ENCODE results near the gene FBXL13.

DNA sequence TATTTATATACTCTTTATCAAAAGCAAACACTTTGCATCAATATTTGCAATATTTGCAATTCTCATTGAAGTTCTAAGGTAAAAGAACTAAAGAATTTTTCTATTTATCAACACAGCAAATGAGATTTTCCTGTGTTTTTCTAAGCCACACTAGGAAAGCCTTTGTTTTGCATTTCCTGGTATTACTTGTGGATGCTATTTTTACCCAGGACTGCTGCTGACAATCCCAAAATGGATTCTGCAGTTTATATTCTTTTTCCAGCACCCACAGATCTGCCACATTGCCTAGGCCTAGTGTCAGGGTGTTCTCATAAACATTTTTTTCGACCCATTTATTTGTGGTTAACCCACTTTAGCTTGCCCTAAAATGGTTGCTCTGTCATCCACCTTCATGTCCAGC lies 135.9 kb downstream of the FBXL13 start:
- TF ChIP-seq, protein P1, sequence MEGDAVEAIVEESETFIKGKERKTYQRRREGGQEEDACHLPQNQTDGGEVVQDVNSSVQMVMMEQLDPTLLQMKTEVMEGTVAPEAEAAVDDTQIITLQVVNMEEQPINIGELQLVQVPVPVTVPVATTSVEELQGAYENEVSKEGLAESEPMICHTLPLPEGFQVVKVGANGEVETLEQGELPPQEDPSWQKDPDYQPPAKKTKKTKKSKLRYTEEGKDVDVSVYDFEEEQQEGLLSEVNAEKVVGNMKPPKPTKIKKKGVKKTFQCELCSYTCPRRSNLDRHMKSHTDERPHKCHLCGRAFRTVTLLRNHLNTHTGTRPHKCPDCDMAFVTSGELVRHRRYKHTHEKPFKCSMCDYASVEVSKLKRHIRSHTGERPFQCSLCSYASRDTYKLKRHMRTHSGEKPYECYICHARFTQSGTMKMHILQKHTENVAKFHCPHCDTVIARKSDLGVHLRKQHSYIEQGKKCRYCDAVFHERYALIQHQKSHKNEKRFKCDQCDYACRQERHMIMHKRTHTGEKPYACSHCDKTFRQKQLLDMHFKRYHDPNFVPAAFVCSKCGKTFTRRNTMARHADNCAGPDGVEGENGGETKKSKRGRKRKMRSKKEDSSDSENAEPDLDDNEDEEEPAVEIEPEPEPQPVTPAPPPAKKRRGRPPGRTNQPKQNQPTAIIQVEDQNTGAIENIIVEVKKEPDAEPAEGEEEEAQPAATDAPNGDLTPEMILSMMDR (IDR thresholded peaks at IDR 0.05): no peak
- TF ChIP-seq POLR2A (IDR thresholded peaks at IDR 0.05): no peak
